ENCODE measurements around the gene CABYR.

Gene CABYR

DNA sequence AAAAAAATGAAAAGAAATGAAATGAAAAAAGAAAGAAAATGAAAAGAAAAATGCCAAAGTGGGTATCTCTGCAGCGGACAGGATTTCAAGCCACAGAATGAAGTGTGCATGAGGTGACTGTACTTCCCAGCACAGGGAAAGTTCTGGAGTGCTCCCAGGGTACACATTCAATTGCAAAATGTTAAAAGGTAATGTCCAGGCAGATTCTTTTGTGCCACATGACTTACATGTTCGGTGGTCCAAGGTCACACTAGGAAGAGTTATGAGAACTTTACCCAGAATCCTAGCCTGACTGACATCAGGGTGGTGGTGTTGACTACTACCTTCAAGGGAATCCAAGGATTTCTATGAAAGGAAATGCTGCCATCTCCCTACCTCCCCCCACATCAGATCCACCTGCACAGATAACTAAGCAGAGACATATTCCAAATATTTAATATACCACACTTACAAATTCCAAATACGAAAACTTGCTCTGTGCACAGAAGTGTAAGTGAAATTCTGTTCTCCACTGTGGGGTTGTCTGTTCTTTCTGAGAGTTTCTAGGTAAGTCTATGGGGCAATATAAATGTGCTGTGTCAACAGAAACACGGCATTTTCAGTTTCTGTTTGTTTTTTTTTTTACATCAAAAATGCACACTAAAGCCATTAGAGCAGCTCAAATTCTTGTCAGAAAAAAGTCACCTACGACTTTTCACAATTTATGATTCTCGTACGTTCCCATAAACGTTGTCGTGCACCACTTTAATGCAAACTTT is 56.6 kb downstream of the CABYR start:
- no peak for DNase-seq

DNA sequence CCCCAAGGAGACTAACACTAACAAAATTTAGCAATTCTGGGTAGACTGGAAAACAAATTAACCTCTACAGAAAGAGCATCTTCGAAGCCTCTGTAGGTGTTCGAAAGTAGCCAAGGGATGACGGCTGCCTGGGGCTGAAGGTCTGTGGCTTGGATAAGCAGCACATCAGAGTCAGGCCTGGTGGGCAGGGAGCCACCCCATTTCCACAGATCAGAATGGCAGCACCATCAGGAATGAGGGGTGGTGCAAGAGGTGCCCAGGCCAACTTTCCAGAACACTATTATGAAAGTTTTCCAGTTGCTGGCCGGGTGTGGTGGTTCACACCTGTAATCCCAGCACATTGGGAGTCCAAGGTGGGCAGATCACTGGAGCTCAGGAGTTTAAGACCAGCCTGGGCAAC is 57.9 kb downstream of the CABYR start:
- no peak for DNase-seq

DNA sequence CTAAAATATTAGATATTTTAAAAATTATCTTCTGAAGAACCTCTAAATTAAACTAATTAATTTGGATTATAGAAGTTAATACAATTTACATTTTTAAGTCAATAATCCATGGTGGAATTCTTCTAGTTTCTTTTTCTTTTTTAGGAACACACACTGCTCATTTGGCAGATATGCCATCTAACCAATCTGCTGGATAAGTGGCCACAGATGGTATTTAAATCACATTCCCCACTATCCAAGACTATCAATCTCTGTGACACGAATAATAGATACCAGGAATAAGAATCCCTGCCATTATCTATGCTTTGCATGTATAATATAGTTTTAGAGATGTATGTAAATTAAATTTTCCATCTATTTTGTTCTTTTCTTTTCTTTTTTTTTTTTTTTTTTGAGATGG is 58.5 kb downstream of the CABYR start:
- DNase-seq = no peak

DNA sequence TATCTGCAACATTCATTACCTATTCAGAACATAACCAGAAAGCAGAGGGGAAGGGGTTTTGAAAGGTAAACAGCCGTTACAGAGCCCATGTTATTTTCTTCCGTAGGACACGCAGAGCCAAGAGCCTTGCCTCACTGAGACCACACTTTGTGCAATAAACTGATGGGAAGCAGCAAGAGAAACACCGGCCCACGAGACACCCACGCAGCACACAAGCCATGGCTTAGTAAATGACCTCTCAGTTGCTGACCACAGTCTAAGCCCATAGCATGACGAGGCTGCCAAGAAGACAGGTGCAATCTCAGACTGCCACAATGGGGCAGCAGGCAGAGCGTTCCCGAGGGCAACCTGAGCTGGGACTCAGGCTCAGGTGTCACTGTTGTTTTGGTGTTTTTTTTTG is 59.6 kb downstream of the CABYR start:
- DNase-seq = peak; percentile 14

DNA sequence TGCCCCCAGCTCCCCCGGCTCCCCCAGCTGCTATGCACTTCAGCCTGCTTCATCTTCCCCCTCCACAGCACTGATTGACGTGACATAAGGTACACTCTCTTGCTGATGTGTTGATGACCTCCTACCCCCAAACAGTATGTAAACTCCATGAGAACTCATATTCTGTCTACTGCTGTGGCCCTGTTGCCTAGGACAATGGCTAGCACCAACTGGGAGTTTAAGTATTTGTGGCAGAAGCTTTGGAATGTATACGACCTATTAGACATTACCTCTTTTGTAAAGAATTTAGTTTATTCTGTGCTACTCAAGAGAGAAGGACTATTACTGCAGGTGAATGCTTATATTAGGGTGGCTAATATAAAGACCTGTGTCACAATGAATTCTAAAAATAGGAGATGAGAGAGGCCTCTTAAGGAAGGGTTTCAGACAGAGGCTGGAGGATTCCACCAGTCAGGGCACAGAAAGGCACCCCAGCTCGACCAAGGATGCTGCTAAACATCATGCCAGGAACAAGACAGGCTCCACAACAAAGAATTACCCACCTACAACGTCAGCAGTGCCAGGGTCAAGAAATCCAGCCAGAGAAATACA is 60.6 kb downstream of the CABYR start:
- no peak for DNase-seq

DNA sequence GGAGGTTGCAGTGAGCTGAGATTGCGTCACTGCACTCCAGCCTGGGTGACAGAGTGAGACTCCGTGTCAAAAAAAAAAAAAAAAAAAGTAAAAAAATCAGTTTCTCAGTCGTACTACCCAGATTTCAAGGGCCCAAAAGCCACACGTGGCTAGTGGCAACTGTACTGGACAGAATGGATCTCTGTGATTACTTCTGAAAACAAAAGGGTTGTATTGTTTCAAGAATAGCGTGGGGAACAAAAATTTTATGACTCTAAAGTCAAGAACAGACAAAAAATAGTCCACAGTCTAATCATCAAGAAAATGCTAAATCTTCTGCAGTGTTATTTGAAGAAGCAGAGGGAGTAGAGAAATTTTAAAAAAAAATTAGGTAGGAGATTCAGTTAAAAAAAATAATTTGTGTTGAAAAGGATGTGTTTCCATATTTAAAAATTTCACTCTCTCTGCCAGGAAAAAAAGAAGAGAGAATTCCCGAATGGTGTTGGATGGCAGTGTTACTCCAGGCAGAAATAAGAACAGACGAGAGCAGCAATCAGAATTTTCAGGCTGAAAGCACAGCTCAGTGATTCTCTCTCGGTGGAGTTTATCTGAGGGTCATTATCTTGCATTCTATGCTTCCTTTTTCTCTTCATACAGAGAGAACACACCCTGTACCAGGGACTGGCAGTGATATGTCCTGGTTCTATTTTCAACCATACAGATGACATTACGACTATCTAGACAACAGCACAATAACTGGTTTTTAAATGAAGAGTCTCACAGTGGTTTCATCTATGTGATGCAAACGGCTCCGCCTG is 61.8 kb downstream of the CABYR start:
- peak; percentile 55 for DNase-seq

DNA sequence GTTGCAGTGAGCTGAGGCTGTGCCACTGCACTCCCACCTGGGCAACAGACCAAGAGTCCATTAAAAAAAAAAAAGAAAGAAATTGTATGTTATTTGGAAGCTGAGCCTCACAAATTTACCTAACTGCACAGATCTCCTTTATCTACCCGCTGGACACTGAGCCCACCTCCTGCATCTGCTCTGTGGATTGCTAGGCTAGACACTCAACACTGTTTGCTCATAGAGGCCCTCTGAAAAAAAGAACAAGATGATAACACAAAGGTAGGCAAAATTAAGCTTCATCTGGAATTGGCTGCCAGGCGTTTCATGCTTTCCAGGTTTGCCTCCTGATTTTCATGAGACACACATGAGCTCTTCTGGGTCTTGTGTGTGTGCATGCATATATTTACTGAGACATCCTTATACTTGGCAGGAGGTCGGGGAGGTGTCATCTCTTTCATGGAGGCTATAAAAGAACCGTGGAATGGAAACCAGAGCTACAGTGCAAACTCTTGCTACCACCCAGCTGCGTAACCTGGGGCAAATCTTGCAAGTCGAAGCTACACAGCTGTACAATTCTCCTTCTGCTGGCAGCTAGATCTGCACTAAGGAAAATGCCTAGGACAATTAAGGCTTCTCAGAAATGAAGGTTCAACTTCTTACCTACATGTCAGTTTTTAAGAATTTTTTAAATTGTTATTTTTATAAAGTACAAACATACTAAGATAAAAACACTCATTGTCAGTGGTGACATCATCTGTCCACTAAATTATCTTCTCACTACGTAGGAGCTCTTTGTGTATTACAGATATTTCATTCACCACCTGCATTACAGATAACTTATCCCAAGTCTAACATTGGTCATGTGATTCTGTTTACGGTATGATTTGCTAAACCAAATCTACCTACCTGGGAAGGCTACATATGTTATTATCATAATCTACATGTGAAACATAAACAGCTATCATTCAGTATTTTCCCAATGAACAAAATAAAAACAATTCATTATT is 63.1 kb downstream of the CABYR start:
- DNase-seq = no peak

DNA sequence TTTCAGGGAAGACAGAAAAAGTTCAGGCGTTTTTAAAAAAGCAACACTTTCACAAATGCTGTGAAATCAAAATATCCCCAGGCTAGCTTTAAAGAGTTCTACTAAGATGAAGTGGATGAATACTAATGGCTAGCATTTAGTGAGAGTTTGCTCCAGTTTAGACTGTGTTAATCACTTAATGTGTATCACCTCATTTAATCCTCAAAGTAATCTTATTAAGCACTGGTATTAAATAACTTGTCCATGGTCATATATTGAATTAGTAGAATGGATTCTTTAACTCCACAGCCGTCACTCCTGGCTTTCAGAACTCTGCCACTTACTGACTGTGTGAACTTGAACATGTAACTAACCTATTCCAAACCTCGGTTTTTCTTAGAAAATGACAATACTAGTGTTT is 66.0 kb downstream of the CABYR start:
- no peak for DNase-seq

DNA sequence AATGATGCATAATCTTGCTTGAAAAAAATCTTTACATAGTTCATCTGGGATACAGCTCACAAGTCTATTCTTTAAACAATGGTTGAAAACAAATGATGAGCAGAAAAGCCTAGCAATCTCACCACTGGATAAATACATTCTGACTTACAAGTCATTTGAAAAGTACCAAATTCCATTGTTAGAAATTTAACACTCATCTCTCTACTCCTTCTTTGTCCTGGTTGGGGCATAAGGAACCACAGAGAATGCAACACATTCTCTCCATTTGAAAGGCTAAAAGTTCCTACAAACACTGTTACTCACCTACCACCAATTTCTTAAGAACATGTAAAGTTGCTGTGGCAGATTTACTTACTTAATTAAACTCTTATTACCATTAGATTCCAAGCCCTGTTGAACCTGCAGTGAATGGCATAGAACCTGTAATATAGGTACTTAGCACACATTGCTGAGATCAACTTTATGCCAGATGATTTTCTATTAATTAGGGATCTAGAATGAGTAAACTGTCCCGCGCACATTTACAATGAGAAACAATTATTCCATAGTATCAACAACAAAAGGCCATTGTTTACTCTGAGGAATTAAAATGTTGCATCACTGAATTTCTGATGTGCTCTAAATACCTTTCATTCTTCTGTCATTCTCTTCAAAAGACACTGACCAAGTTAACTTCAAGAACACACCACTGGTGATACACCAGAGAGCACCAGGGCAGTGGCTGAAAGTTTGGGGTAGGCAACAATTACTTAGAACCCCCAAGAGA is 69.6 kb downstream of the CABYR start:
- no peak for DNase-seq

DNA sequence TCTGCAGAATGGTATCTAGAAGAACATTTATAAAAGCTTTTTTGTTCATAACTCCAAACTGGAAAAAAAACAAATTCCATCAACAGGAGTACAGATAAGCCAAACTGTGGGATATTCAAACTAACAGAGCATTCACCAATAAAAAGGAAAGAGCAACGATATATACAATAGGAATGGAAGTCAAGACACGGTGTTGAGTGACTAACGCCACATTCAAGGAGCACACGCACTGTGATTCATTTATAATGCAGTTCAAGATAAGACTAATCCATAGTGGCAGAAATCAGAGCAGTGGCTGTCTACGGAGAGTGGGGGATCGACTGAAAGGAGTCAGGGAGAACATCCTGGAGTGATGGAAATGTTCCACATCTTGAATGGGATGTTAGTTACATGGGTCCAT is 70.7 kb downstream of the CABYR start:
- no peak for DNase-seq

Measured in hematopoietic multipotent progenitor cell treated with erythropoietin and hydrocortisone succinate and interleukin-3 and kit ligand, for 4 days (in vitro differentiated cells).